ENCODE measurements around the gene ACADM.

DNA sequence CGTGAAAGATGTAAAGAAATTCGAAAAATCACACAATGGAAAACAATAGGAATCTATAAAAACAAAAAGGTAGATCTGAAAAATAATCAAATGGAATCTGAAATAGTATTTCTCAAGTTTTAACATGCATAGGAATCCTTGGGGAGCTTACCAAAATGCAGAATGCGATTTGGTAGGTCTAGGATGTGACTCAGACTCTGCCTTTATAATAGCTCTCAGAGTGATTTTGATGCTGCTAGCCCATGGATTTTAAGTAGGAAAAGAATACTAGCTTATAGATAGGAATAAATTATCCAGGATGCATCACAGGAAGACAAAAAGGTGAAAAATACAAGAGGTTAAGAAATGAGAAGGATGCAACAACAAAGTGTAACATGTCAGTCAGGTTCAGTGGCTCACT lies 47.5 kb downstream of the ACADM start:
- TF ChIP-seq POLR2A (IDR thresholded peaks at IDR 0.05) (no peak), POLR2AphosphoS5 (IDR thresholded peaks at IDR 0.05) (no peak)
- TF ChIP-seq, protein P1, sequence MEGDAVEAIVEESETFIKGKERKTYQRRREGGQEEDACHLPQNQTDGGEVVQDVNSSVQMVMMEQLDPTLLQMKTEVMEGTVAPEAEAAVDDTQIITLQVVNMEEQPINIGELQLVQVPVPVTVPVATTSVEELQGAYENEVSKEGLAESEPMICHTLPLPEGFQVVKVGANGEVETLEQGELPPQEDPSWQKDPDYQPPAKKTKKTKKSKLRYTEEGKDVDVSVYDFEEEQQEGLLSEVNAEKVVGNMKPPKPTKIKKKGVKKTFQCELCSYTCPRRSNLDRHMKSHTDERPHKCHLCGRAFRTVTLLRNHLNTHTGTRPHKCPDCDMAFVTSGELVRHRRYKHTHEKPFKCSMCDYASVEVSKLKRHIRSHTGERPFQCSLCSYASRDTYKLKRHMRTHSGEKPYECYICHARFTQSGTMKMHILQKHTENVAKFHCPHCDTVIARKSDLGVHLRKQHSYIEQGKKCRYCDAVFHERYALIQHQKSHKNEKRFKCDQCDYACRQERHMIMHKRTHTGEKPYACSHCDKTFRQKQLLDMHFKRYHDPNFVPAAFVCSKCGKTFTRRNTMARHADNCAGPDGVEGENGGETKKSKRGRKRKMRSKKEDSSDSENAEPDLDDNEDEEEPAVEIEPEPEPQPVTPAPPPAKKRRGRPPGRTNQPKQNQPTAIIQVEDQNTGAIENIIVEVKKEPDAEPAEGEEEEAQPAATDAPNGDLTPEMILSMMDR (IDR thresholded peaks at IDR 0.05) = no peak

Data from breast epithelium (tissue), 3 donors.